DMS79 (cell line): ENCODE data around the gene TMEM63B.
"Not testable (repeated sequence)": the region's sequence is repeated elsewhere in the genome, so short reads cannot be mapped to it uniquely, and the experiment has no call there.

Experiments used
- DNase-seq: peaks from one replicate; lab custom pipeline; 2025; lab: John Stamatoyannopoulos, UW

TMEM63B gene

DNA sequence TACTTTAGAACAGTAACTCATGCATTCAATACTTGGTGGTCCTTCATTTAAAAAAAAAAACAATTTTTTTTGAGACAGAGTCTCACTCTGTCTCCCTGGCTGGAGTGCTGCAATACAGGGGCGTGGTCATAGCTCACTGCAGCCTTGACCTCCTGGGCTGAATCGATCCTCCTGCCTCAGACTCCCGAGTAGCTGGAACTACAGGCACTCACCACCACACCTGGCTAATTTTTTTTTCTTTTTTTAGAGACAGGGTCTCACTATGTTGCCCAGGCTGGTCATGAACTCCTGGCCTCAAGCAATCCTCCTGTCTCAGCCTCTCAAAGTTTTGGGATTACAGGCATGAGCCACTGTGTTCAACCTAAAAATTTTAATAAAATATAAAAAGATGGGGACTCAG lies 17.2 kb downstream of the TMEM63B start:
- DNase-seq = not testable (repeated sequence)

DNA sequence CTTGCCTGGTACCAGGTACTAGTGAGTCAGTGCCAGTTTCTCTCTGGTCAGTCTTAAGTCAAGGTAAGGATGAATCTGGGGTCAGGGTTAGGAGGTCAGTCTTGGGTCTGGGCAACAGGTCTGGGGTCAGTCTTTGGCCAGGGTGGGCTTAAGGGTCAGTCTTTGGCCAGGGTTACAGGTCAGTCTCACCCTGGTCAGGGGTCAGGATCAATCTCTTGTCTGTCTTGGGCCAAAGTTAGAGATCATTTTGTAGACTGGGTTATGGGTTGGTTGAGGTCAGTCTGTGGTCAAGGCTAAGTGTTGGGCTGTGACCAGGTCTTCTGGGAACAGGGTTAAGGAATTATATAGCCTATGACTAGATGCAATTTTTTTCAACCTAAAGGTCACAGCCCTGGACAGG lies 18.5 kb downstream of the TMEM63B start:
- DNase-seq = no peak

DNA sequence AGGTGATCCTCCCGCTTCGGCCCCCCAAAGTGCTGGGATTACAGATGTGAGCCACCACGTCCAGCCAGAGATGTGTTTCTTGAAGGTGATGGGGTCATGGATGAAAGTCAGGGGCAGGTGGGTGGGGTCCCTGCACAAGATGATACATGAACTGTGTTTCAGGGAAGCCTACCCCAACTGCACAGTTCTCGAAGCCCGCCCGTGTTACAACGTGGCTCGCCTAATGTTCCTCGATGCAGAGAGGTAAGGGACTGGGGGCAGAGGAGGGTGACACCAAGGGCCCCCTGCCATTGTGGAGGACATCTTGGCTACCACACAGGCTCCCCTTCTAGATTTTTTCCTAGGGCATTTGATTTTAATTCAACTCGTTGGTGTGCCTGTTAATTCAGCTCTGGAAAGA lies 19.3 kb downstream of the TMEM63B start:
- DNase-seq = no peak

DNA sequence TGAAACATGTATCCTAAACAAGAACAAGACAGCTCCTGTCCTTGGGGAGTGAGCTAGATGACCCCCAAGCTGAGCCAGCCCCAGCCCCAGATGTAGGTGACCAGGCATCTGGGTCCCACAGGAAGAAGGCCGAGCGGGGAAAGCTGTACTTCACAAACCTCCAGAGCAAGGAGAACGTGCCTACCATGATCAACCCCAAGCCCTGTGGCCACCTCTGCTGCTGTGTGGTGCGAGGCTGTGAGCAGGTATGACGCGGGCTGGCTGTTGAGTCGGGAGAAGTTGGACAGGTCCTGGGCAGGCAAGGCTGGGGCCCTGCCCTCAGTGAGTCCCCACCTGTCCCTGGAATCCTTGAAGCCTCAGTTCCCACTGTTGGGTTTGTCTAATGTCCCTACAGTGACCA lies 19.9 kb downstream of the TMEM63B start:
- no peak for DNase-seq

DNA sequence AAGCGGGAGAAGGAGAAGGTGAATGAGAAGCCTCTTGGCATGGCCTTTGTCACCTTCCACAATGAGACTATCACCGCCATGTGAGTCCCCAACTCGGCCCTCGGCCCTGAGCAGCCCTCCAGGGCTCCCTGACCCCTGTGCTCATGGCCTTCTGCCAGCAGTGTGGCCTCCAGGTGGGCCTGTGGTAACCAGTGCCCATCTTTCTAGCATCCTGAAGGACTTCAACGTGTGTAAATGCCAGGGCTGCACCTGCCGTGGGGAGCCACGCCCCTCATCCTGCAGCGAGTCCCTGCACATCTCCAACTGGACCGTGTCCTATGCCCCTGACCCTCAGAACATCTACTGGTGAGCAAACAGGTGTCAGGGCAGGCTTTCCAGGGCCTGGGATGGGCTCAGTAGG lies 21.0 kb downstream of the TMEM63B start:
- DNase-seq = no peak

DNA sequence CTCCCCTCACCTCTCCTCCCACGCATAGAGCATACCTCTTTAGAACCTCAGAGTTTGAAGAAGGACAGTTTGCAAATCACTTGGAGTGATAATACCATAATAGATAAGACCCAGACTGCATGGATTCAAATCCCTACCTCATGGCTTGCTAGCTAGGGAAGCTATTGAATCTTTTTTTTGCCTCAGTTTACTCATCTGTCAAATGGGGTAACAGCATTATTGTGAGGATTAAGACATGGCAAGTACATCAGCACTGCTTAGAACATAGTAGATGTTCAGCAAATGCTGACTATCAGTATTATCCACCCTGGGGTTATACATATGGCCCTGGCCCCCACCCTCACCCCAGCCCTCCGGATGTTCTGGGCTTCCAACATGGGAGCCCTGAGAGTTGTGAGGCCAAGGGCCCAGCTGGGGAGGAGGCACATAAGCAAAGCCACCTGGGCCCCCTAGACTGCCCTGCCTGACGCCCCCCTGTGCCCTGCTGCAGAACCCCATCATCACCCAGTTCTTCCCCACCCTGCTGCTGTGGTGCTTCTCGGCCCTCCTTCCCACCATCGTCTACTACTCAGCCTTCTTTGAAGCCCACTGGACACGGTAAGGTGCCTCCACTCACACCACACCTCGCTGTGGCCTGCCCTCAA lies 22.1 kb downstream of the TMEM63B start:
- DNase-seq = no peak

DNA sequence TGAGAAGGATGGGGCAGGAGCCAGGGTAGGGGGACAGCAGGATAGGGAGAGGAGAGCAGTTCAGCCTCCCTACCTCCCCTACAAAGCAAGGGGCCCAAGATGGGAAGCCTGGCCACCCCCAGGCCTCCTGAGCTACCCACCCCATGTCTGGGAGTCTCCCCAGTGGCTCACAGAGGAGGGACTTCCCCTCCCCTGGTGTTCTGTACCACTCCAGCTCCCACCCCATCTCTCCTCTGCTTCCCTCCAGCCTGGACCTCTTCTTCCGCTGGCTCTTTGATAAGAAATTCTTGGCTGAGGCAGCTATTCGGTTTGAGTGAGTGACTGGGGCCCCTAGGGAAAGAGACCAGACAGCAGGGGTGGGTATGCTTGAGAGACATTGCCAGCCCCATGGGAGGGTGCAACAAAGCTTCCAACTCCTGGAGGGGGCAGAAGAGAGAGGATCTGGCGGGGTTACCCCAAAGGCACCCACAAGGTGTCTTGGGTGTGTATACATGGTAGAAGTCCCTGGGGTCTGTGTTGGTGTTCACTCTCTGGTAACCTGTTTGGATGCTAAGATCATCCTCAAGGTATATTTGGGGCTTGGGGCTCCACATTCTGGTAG lies 23.1 kb downstream of the TMEM63B start:
- DNase-seq = no peak

DNA sequence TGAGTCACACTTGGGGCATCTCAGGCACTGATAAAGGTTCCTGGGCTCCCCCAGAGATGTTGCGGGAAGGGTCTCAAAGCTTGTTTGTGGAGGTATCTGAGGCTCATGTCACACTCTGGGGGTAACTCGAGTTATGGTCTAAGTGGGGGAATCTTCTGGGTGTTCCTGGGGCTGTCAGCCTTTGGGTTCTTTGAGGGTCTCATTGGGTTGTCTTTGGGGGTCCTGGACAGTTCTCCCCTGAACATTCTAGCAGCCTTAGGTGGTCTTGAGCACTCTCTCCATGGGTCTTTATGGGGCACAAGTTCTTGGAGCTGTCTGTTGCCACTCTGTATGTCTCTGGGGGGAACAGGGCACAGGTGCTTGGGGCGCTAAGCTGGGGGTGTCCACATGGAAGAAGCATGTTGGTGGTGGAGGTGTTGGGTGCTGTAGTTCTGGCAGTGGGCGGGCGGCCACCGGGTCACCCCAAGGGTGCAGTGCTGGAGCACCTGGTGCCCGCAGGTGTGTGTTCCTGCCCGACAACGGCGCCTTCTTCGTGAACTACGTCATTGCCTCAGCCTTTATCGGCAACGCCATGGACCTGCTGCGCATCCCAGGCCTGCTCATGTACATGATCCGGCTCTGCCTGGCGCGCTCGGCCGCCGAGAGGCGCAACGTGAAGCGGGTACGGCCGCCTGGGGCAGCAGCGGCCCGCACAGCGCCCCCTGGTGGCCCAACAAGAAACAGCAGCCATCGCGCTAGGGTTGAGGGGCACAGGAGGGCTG lies 24.2 kb downstream of the TMEM63B start:
- no peak for DNase-seq

DNA sequence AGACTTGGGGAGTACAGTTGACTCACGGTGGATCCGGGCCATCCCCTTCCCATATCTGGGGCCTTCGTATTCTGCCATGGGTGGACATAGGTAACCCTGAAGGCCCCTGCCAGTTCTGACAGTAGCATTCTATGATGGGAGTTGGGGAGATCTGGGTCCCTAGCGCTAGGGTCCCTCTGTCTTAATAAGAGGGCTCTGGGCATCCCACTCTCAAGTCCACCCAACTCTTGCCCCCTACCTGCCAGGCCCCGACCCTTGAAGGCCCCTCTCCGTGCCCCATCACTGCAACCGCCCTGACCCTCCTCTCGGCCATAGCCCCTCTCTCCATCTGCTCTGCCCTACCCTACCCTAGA lies 24.7 kb downstream of the TMEM63B start:
- DNase-seq = no peak

DNA sequence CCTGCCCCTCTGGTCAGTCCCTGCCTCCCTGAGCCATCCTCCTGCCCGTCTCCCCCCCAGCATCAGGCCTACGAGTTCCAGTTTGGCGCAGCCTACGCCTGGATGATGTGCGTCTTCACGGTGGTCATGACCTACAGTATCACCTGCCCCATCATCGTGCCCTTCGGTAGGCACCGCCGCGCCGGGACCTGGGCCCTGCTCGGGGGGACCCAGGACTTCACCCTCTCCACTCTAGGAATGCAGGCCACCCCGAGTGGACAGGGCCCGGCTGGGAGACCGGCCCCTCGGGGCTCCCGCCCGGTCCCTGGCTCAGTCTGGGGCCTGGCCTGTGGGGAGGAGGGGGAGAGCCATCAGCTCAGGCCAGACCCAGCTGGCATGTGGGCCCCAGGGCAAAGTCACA lies 25.2 kb downstream of the TMEM63B start:
- DNase-seq = no peak

DNA sequence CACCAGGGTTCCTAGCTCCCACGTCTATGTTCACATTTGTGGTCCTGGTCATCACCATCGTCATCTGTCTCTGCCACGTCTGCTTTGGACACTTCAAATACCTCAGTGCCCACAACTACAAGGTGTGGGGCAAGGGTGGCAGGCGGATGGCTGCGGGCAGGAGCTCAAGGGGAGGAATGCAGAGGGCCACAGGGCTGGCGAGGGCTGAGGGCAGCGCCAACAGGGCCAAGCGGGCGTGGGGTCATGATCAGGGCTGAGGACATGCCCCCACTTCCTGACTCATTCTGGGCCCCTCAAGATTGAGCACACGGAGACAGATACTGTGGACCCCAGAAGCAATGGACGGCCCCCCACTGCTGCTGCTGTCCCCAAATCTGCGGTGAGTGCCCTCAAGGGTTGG lies 26.7 kb downstream of the TMEM63B start:
- DNase-seq = no peak

DNA sequence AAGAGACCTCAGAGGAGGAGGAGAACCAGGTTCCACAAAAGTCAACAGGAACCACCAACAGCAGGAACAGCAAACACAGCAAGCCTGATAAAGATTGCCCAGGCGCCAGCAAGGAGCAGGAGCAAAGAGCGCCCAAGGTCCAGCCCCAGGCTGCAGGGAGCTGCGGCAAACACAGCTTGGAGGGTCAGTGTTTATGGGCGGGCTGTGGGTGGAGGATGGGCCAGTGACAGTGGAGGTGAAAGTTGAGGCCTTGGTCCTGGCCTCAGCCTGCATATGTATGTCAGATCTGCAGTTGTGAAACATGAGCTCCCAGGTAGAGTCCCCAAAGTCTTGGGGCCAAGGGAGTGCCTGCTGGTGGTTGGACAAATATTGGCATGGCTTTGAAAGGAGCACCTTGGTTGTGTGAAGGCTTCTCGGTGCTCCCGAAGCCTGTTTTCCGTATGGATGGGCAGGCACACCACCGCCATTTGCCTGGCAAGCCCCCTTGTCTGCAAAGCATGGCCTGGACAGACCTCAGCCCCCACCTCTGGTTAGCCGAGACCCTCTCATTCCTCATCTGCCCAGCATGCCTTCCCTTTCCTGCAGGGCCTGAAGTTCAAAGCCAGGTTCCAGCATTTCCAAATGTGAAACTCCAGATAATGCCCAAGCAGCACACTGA lies 29.3 kb downstream of the TMEM63B start:
- no peak for DNase-seq

DNA sequence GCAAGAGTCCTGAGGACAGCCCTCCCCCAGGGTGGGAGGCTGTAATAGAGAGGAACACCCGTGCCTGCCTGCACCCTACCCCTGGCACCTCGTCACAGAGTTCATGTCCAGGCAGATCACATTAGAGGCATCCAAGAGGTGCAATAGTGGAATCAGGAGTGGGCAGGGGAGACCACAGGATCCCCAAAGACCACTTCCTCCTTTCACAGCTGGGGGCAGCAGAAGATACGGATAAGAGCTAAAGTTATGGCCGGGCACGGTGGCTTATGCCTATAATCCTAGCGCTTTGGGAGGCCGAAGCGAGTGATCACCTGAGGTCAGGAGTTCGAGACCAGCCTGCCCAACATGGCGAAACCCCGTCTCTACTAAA lies 29.8 kb downstream of the TMEM63B start:
- DNase-seq = no peak

DNA sequence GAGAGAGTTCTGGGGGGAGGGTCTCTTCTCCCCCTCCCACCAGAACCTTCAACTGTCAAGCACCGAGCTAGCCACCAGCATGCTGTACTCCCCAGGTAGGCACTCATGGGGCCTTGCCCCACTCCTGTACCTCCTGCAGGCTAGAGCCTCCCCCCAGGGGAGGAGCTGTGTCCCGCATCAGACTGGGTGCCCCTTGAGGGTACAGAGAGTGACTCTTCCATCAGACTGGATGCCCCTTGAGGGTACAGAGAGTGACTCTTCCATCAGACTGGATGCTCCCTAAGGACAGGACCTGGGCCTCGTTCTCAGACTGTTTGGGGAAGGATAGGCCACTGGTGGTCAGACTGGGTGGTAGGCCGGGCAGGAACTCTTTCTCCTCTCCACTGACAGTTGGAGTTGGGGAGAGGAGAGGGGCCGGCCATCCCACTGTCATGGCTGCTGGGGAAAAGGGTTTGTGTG lies 31.4 kb downstream of the TMEM63B start, which contains the start of gene CAPN11:
Gene CAPN11, plus strand, starts transcription at position 51 of the 459 bp plus-strand sequence. Its CDS starts 29 bp downstream, at position 80.
- no peak for DNase-seq

DNA sequence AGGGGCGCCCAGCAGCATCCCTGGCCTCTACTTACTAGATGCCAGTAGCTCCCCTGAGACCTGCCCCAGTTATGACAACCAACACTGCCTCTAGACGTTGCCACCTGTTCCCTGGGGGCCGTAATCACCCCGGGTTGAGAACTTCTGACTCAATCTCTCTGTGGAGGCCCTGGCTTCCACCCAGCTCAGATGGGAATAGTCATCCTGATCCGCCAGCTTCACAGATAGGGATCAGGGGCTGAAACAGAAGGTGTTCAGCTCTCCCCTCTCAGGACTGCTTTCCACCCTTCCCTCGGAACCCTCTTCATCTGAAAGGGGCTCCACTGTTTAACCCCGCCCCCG lies 34.6 kb downstream of the TMEM63B start:
- DNase-seq = no peak

DNA sequence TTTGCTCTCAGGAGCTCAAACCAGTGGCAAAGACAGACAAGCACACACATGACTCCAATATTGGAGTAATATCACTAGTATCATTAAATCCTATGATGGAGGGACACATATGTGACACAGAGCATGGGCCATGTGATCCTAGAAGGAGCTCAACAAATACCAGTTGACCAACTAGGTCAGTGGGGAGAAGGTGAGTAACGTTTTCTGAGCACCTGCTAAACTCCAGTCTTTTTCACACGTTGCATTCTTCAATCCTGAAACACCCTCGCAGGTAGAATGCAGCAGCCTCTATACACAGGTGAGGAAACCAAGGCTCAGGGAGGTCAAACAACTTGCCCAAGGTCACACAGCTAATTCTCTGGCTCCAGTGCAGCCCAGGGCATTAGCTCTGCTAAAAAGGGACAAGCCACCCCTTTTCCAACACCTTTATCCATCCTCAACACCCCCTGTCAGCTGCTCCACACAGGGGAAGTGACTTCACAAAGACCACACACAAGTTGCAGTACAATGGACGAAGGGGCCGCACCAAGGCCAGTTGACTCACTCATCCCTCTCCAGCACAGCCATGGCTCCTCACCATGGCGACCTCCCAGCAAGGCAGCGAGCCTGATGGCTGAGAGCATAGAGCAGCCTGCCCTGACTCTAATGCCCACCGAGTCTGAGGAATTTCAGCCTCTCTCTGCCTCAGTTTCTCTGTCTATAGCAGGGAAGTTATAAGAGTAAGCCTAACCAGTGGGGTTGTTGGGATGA lies 35.7 kb downstream of the TMEM63B start:
- DNase-seq = no peak

DNA sequence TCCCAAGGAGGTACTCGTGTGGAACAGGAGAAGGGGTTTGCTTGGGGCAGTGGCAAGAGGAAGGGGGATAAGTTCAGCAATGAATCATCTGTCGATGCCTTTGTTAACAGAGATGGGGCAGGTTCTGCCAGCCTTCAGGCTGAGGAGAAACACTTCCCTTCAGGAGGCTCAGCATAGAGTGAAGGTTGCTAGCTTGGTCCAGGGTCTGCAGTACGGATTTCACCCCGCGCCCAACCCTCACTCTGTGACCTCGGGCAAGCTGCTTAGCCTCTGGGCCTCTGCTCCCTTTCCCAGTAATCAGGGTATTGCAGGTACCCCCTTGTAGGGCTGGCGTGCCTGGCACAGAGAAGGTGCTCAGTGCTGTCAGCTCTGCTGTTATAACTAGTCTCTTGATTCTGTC lies 38.8 kb downstream of the TMEM63B start:
- DNase-seq = no peak

DNA sequence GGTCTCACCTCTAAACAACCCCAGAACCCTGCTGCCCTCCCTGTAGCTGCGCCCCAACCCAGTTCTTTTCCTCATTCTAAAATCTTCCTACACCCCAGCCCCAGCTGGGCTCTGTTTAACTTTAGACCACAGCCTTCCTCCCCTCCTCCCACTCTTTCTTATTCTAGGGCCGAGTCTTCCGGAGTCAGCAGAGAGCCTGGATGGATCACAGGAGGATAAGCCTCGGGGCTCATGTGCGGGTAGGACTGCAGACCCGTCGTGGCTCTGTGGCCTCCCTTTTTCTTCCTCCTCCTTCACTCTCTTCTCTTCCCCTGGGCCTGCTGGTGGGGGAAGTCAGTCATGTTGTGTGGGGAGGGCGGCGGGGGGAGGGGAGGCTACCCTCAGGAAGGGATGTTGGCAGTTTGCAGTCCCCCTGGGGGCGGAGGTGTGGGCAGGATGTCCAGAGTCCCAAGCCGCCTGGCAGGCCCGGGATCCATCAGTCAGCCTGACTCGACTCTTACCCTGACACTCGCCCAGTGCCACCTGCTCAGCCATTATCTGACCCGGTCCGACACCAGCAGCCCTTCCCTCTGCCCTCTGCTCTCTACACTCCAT lies 39.3 kb downstream of the TMEM63B start:
- no peak for DNase-seq

DNA sequence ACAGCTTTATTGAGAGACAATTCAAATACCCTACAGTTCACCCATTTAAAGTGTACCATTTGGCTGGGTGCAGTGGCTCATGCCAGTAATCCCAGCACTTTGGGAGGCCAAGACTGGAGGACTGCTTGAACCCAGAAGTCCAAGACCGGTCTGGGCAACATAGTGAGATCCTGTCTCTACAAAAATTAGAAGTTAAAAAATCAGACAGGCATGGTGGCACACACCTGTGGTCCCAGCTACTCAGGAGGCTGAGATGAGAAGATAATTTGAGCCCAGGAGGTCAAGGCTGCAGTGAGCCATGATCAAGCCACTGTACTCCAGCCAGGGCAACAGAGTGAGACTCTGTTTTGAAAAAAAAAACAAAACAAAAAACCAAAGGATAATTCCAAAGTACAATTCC lies 40.2 kb downstream of the TMEM63B start:
- no peak for DNase-seq

DNA sequence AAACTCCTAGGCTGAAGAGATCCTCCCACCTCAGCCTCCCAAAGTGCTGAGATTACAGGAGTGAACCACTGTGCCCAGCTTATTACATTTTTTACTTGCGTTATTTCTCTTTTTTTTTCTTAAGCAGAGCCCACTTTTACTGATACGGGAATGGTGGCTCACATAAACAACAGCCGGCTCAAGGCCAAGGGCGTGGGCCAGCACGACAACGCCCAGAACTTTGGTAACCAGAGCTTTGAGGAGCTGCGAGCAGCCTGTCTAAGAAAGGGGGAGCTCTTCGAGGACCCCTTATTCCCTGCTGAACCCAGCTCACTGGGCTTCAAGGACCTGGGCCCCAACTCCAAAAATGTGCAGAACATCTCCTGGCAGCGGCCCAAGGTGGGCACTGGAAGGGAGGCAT lies 41.8 kb downstream of the TMEM63B start:
- no peak for DNase-seq

DNA sequence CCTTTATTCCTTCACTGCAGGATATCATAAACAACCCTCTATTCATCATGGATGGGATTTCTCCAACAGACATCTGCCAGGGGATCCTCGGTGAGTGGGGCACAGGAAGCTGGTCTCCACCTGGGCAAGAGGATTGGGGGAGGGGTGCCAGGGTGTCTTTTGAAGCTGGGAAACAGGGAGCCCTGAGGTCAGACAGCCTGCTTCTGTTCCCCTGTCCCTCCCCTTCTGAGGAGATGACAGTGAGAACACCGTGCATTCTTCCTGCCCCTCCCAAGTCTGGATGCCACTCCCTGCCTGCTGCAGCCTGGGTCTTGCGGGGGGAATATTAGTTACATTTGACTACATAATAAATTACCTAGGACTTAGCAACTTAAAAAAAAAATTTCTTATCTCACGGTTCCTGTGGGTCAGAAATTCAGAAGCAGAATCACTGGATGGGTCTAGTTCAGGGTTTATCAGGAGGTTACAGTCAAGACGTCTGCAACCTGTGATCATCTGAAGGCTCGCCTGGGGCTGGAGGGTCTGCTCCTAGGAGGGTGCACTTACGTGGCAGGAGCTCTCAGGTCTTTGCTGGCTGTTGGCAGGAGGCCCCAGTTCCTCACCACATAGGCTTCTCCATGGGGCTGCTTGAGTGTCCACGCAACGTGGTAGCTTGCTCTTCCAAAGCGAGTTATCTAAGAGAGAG lies 42.7 kb downstream of the TMEM63B start:
- no peak for DNase-seq
